HepG2 (cell line): ENCODE data around the gene E2F1. TPM values are rescaled to one million over a fixed set of nuclear protein-coding genes. Genes with fewer than 3 reads are reported as not detected.

ENCODE experiments used
- AHDC1 ChIP-seq: sonication (generic); formaldehyde crosslinking; IDR thresholded peaks from 2 replicates; pipeline ENCODE4 v1.5.1; 2020; ENCODE audit warnings: mild to moderate bottlenecking, missing genetic modification reagents, borderline replicate concordance
- ARID2 ChIP-seq: sonication (generic); formaldehyde crosslinking; IDR thresholded peaks from 2 replicates; pipeline ENCODE4 v1.8.1; 2022; ENCODE audit warnings: mild to moderate bottlenecking, missing genetic modification reagents, borderline replicate concordance
- FIP1L1 ChIP-seq: fragments of 200-400 bp; formaldehyde crosslinking; IDR thresholded peaks from 2 replicates; pipeline ENCODE4 v1.6.1; 2018; ENCODE audit warnings: low read depth, mild to moderate bottlenecking, low read length, moderate library complexity, borderline replicate concordance; ENCODE audit not compliant: insufficient read depth
- HDAC1 ChIP-seq: sonication (generic); formaldehyde crosslinking; IDR thresholded peaks from 2 replicates; pipeline ENCODE4 v1.5.1; 2020; ENCODE audit warnings: mild to moderate bottlenecking, missing genetic modification reagents
- HMG20A ChIP-seq: IDR thresholded peaks from 2 replicates; pipeline ENCODE4 v1.6.1; 2016; ENCODE audit warnings: borderline replicate concordance
- HOMEZ ChIP-seq: IDR thresholded peaks from 2 replicates; pipeline ENCODE4 v1.6.1; 2016; ENCODE audit warnings: low read depth
- MAFG ChIP-seq: sonication (generic); formaldehyde crosslinking; IDR thresholded peaks from 2 replicates; pipeline ENCODE4 v1.5.1; 2020; ENCODE audit warnings: mild to moderate bottlenecking, missing genetic modification reagents
- MXI1 ChIP-seq: IDR thresholded peaks from 3 replicates; pipeline ENCODE4 v1.6.1; 2012; ENCODE audit warnings: low read depth, low read length, inconsistent platforms, borderline replicate concordance
- RARG ChIP-seq: sonication (generic); formaldehyde crosslinking; IDR thresholded peaks from 2 replicates; pipeline ENCODE4 v1.4.0; 2020; ENCODE audit warnings: low read depth, mild to moderate bottlenecking, missing genetic modification reagents
- REXO4 ChIP-seq: sonication (generic); formaldehyde crosslinking; IDR thresholded peaks from 2 replicates; pipeline ENCODE4 v1.8.0; 2022; ENCODE audit warnings: missing genetic modification reagents, mild to moderate bottlenecking, borderline replicate concordance
- SOX5 ChIP-seq: IDR thresholded peaks from 2 replicates; pipeline ENCODE4 v1.6.1; 2016; ENCODE audit warnings: borderline replicate concordance
- SOX6 ChIP-seq, 2 experiments: fragments of 450-650 bp in 1 of 2; sonication (generic) in 1 of 2; formaldehyde crosslinking in 1 of 2; IDR thresholded peaks; 2 replicates each; pipeline versions ENCODE4 v1.4.0 to v1.6.1; 2017 to 2020; ENCODE audit warnings: antibody characterized with exemption in 1 of 2, mild to moderate bottlenecking in 1 of 2, missing genetic modification reagents in 1 of 2
- TBX3 ChIP-seq: fragments of 450-650 bp; IDR thresholded peaks from 2 replicates; pipeline ENCODE4 v1.6.1; 2017; ENCODE audit warnings: antibody characterized with exemption, mild to moderate bottlenecking, inconsistent platforms, borderline replicate concordance
- TP53 ChIP-seq: sonication (generic); formaldehyde crosslinking; conservative IDR thresholded peaks from 2 replicates; pipeline ENCODE4 v1.4.0; 2020; ENCODE audit warnings: missing genetic modification reagents
- ZBTB10 ChIP-seq: sonication (generic); formaldehyde crosslinking; IDR thresholded peaks from 2 replicates; pipeline ENCODE4 v1.4.0; 2020; ENCODE audit warnings: missing genetic modification reagents, borderline replicate concordance
- ZBTB46 ChIP-seq: sonication (generic); formaldehyde crosslinking; IDR thresholded peaks from 2 replicates; pipeline ENCODE4 v1.4.0; 2020; ENCODE audit warnings: mild to moderate bottlenecking, missing genetic modification reagents, borderline replicate concordance
- polyA plus RNA-seq, 8 experiments: library from polyadenylated mRNA; depleted of rRNA in 3 of 8; stranded (reverse) in 7 of 8; unstranded in 1 of 8; fragments of >200 nt; fragmentation: Illumina TruSeq in 4 of 8; extraction: Trizol in 4 of 8; gene quantifications; 2 replicates each; pipeline versions ENCODE4 v1.2.1 to v1.2.3, GENCODE V29; 2011 to 2016; ENCODE audit warnings: low read depth in 4 of 8, missing spikeins in 1 of 8, mixed read lengths in 1 of 8; ENCODE audit not compliant: insufficient read depth in 1 of 8
- total RNA-seq, 5 experiments: library from RNA; depleted of rRNA; stranded (reverse); fragments of >200 nt; fragmentation: Illumina TruSeq; extraction: Trizol; gene quantifications; 2 replicates each; pipeline ENCODE4 v1.2.3, GENCODE V29; 2016; ENCODE audit warnings: low read depth in 1 of 5

The E2F1 gene
- total and polyA plus RNA-seq, 2 of the 13 experiments (the other 11 are each of a cell fraction or from before 2014, with no cell fraction given) = 25.5 to 39.4 TPM

GRCh38 chr20:33686100-33686983 is at the start of gene E2F1 (continued):
- no peak for TF ChIP-seq HOMEZ (CRISPR knock-in tag)
- TF ChIP-seq REXO4 (CRISPR knock-in tag) = peak; percentile 72; the same call in 1 of the 2 replicates
- no peak for TF ChIP-seq MAFG (CRISPR knock-in tag)
- peak; percentile 86 for TF ChIP-seq MXI1
- no peak for TF ChIP-seq SOX6 (IDR thresholded peaks at IDR 0.05)
- peak; percentile 66 for TF ChIP-seq SOX6 (CRISPR knock-in tag; IDR thresholded peaks at IDR 0.05)
- TF ChIP-seq FIP1L1 = no peak
- 0 out of 2 replicates have a peak, but pooled peaks have one; percentile 60 for TF ChIP-seq ZBTB46 (CRISPR knock-in tag)
- TF ChIP-seq TP53 (CRISPR knock-in tag) = no peak
- TF ChIP-seq AHDC1 (CRISPR knock-in tag) = no peak
- peak; percentile 63 for TF ChIP-seq SOX5 (CRISPR knock-in tag)
- no peak for TF ChIP-seq HMG20A
- TF ChIP-seq RARG (CRISPR knock-in tag) = no peak
- TF ChIP-seq HDAC1 = peak; percentile 98
- TF ChIP-seq TBX3 = 0 out of 2 replicates have a peak, but pooled peaks have one; percentile 33
- no peak for TF ChIP-seq ZBTB10
- no peak for TF ChIP-seq ARID2
